SK-N-MC (cell line): ENCODE measurements around the gene ELAC2.

Experiments
- EZH2 ChIP-seq: fragments of 200-600 bp; sonication (generic); IDR thresholded peaks from one replicate; pipeline ENCODE4 v1.6.1; 2017; ENCODE audit warnings: antibody characterized with exemption
- POLR2AphosphoS5 ChIP-seq: IDR thresholded peaks from 2 replicates; pipeline ENCODE4 v1.6.1; 2012; ENCODE audit warnings: mild to moderate bottlenecking, low read depth, low read length, borderline replicate concordance

- TF ChIP-seq EZH2 (no peak), POLR2AphosphoS5 (no peak)
Observed at GRCh38 chr17:12993631-12994030, 24.2 kb downstream of the ELAC2 start.
